ENCODE data around the gene DYNC1LI1.
"Not testable (repeated sequence)": the region's sequence is repeated elsewhere in the genome, so short reads cannot be mapped to it uniquely, and the experiment has no call there.

The DYNC1LI1 gene

GRCh38 chr3:32525720-32526119 is 44.9 kb downstream of the DYNC1LI1 start:
- DNase-seq: no peak

- DNase-seq: no peak
Measured at GRCh38 chr3:32522682-32523081, 48.0 kb downstream of the DYNC1LI1 start.

- not testable (repeated sequence) for DNase-seq
Measured at GRCh38 chr3:32518921-32519320, 51.7 kb downstream of the DYNC1LI1 start.

- peak in 1 of 2 donors; percentile 32 for DNase-seq
Measured at GRCh38 chr3:32516751-32517150, 53.9 kb downstream of the DYNC1LI1 start.

- DNase-seq: no peak
Measured at GRCh38 chr3:32511005-32511404, 59.7 kb downstream of the DYNC1LI1 start.

- DNase-seq: peak; percentile 73 to 77
Measured at GRCh38 chr3:32510075-32510724, 60.5 kb downstream of the DYNC1LI1 start.

- DNase-seq: no peak
Measured at GRCh38 chr3:32508711-32509110, 61.9 kb downstream of the DYNC1LI1 start.

- DNase-seq: no peak
Measured at GRCh38 chr3:32506466-32506865, 64.2 kb downstream of the DYNC1LI1 start.

- no peak for DNase-seq
Measured at GRCh38 chr3:32502946-32503286, 67.7 kb downstream of the DYNC1LI1 start.

- DNase-seq: peak; percentile 81 to 83
Measured at GRCh38 chr3:32502118-32502945, 68.3 kb downstream of the DYNC1LI1 start, which contains the start of gene CMTM6. Gene CMTM6, minus strand, starts transcription at chr3:32502852. Its CDS starts 107 bp downstream, at chr3:32502745.

- no peak for DNase-seq
Measured at GRCh38 chr3:32501783-32502117, 68.9 kb downstream of the DYNC1LI1 start.

- peak in 1 of 2 donors; percentile 73 for DNase-seq
Measured at GRCh38 chr3:32500880-32501782, 69.5 kb downstream of the DYNC1LI1 start.

GRCh38 chr3:32500231-32500630 is 70.4 kb downstream of the DYNC1LI1 start:
- no peak for DNase-seq

GRCh38 chr3:32499585-32499984 is 71.1 kb downstream of the DYNC1LI1 start:
- no peak for DNase-seq

- no peak for DNase-seq
Measured at GRCh38 chr3:32498992-32499391, 71.7 kb downstream of the DYNC1LI1 start.

GRCh38 chr3:32498252-32498651 is 72.4 kb downstream of the DYNC1LI1 start:
- no peak for DNase-seq

GRCh38 chr3:32495609-32496008 is 75.0 kb downstream of the DYNC1LI1 start:
- no peak for DNase-seq

- DNase-seq: no peak
Measured at GRCh38 chr3:32495085-32495484, 75.6 kb downstream of the DYNC1LI1 start.

GRCh38 chr3:32493437-32494414 is 76.9 kb downstream of the DYNC1LI1 start:
- peak; percentile 28 to 33 for DNase-seq

- no peak for DNase-seq
Measured at GRCh38 chr3:32492684-32493436, 77.8 kb downstream of the DYNC1LI1 start.

- DNase-seq: no peak
Measured at GRCh38 chr3:32488474-32489008, 82.1 kb downstream of the DYNC1LI1 start.

Data from CD4-positive, alpha-beta T cell treated with Interleukin-4 for 1 hour (primary cell).